GM23248 (cell line): ENCODE results near the gene ZBED1.

Source experiments
- EZH2 ChIP-seq: fragments of 200-600 bp; sonication (generic); IDR thresholded peaks from 2 replicates; pipeline ENCODE4 v1.6.1; 2018; ENCODE audit warnings: antibody characterized with exemption, mild to moderate bottlenecking; ENCODE audit not compliant: insufficient read depth, poor library complexity, severe bottlenecking
- EZH2phosphoT487 ChIP-seq: fragments of 200-600 bp; sonication (generic); IDR thresholded peaks from 2 replicates; pipeline ENCODE4 v1.6.1; 2018; ENCODE audit warnings: antibody characterized with exemption, moderate library complexity, mild to moderate bottlenecking, low read depth; ENCODE audit not compliant: insufficient read depth

DNA sequence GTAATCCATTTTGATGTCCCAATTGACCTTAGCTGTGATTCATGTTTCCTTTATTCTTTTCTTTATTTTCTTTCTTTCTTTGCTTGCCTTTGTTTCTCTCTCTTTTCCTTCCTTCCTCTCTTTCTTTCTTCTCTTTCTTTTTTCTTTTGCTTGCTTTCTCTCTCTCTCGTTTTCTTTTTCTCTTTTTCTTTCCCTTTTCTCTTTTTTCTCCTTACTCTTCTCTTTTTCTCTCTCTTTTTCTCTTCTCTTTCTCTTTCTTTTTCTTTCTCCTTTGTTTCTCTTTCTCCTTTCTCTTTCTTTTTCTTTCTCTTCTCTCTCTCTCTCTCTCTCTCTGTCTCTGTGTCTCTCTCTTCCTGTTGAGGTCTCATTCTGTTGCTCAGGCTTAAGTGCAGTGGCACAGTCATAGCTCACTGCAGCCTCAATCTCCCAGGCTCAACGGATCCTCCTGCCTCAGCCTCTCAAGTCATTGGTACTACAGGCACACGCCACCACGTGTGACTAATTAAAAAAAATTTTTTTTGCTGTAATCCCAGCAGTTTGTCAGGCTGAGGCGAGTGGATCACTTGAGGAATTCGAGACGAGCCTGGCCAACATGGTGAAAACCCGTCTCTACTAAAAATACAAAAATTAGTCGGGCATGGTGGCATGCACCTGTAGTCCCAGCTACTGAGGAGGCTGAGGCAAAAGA lies 8.0 kb upstream of the ZBED1 start:
- no peak for TF ChIP-seq EZH2
- TF ChIP-seq EZH2phosphoT487: no peak
